Activated B cell treated with CpG ODN at 0.5 μM for 24 hours (primary cell): Measurements from ENCODE around the gene FAM50A. TPM values are rescaled to one million over a fixed set of nuclear protein-coding genes. Genes with fewer than 3 reads are reported as not detected.

Experiments used
- ATAC-seq: fragments of 200-7000 bp; cut with Tn5 transposase; one replicate; pipeline ENCODE4 v1.10.0; 2021; ENCODE audit warnings: low read depth, mild to moderate bottlenecking, moderate library complexity
- CTCF ChIA-PET: fragments of 350-600 bp; sonication (Branson Sonifier 250); formaldehyde crosslinking; loops from one replicate; lab custom pipeline; 2021; ENCODE audit warnings: antibody characterized with exemption; lab: Charles Lee
- POLR2A ChIA-PET: fragments of 350-600 bp; sonication (Branson Sonifier 250); formaldehyde crosslinking; loops from one replicate; lab custom pipeline; 2021; ENCODE audit warnings: antibody characterized with exemption; lab: Charles Lee
- DNase-seq: peaks from one replicate; pipeline ENCODE4 v3.0.0; 2022
- H3K27ac Mint-ChIP-seq: one replicate; pipeline ENCODE4 v1.8.0; 2020; ENCODE audit warnings: mixed read lengths
- H3K27me3 Mint-ChIP-seq: one replicate; pipeline ENCODE4 v1.8.0; 2021; ENCODE audit warnings: mixed read lengths
- H3K36me3 Mint-ChIP-seq: one replicate; pipeline ENCODE4 v1.8.0; 2021; ENCODE audit warnings: low read depth, mixed read lengths
- H3K4me1 Mint-ChIP-seq: one replicate; pipeline ENCODE4 v1.8.0; 2021; ENCODE audit warnings: mixed read lengths
- H3K4me3 Mint-ChIP-seq: one replicate; pipeline ENCODE4 v1.8.0; 2020; ENCODE audit warnings: mild to moderate bottlenecking, mixed read lengths
- H3K9me3 Mint-ChIP-seq: one replicate; pipeline ENCODE4 v1.8.0; 2020; ENCODE audit warnings: mixed read lengths
- intact Hi-C: fragments of 100-400 bp; cut with micrococcal nuclease; formaldehyde crosslinking; loops from one replicate; pipeline ENCODE4 v1.15.1; 2024
- total RNA-seq: library from RNA; stranded (reverse); gene quantifications from 2 replicates; pipeline ENCODE4 v1.2.3, GENCODE V29; 2022
- TF ChIP-seq, protein P1 (sequence below): fragments of 200-600 bp; IDR thresholded peaks from one replicate; pipeline ENCODE4 v1.8.0; 2022; ENCODE audit warnings: antibody characterized with exemption, mild to moderate bottlenecking

Gene FAM50A
- total RNA-seq, 1 donor from 2014 or later, result 52.5 TPM

GRCh38 chrX:154413142-154413541, 30.8 kb upstream of the FAM50A start:
- Mint-ChIP-seq H3K4me3 (peak overlapping the region; percentile 77), H3K9me3 (no peaks in the 10 kb centered on the region), H3K27ac (peak overlapping the region; percentile 79), H3K4me1 (peaks cover 24% of the 10 kb centered on the region), H3K27me3 (no peaks in the 10 kb centered on the region), H3K36me3 (peaks cover 7% of the 10 kb centered on the region)
- no peak for DNase-seq
- ATAC-seq, result no peak
- POLR2A ChIA-PET, result interaction anchor here (2.1 to 7.3 kb wide), 3 partner anchors 15 kb away, joined by 9 to 125 read pairs (median 18); partner anchors contain the start of genes ATP6AP1 and RPL10
- TF ChIP-seq, protein P1, sequence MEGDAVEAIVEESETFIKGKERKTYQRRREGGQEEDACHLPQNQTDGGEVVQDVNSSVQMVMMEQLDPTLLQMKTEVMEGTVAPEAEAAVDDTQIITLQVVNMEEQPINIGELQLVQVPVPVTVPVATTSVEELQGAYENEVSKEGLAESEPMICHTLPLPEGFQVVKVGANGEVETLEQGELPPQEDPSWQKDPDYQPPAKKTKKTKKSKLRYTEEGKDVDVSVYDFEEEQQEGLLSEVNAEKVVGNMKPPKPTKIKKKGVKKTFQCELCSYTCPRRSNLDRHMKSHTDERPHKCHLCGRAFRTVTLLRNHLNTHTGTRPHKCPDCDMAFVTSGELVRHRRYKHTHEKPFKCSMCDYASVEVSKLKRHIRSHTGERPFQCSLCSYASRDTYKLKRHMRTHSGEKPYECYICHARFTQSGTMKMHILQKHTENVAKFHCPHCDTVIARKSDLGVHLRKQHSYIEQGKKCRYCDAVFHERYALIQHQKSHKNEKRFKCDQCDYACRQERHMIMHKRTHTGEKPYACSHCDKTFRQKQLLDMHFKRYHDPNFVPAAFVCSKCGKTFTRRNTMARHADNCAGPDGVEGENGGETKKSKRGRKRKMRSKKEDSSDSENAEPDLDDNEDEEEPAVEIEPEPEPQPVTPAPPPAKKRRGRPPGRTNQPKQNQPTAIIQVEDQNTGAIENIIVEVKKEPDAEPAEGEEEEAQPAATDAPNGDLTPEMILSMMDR, result no peak
- intact Hi-C loops, result no loop called here
- CTCF ChIA-PET, result no interaction called here

- POLR2A ChIA-PET, result no interaction called here
- no peak overlapping the region for H3K27ac Mint-ChIP-seq
- no peaks in the 10 kb centered on the region for H3K27me3 Mint-ChIP-seq
- H3K36me3 Mint-ChIP-seq, result peaks cover 7% of the 10 kb centered on the region
- ATAC-seq (no peak), DNase-seq (no peak)
- no peaks in the 10 kb centered on the region for H3K9me3 Mint-ChIP-seq
- CTCF ChIA-PET, result no interaction called here
- H3K4me3 Mint-ChIP-seq, result no peak overlapping the region
- intact Hi-C loops, result no loop called here
- TF ChIP-seq, protein P1, result no peak
- H3K4me1 Mint-ChIP-seq, result peaks cover 16% of the 10 kb centered on the region
Measured at GRCh38 chrX:154417157-154417556, 26.8 kb upstream of the FAM50A start.

DNA sequence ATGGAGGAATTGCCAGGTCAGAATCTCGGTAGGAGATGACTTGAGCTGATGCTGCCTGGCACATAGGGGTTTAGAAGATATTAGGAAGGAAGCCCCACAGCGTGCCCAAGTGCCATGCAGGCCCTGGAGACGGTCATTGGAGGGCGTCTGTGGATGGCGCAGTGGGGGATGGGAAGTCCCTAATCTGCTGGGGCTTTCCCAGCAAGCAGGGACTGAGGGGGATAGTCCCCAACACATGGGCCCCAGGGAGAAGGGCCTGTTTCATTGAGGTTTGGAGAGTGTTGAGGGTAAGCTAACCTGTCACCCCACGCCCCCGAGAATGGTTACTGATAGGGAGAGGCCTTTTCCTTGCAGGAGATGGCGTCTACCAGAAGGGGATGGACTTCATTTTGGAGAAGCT, 24.8 kb upstream of the FAM50A start:
- H3K27ac Mint-ChIP-seq, result no peak overlapping the region
- peak overlapping the region; percentile 1 for H3K4me3 Mint-ChIP-seq
- peaks cover 10% of the 10 kb centered on the region for H3K4me1 Mint-ChIP-seq
- H3K9me3 Mint-ChIP-seq, result no peaks in the 10 kb centered on the region
- no peaks in the 10 kb centered on the region for H3K27me3 Mint-ChIP-seq
- TF ChIP-seq, protein P1, result no peak
- intact Hi-C loops, result no loop called here
- DNase-seq (no peak), ATAC-seq (peak; percentile 89)
- ChIA-PET POLR2A (interaction anchor here (0.7 to 2.0 kb wide), 7 partner anchors 10 to 59 kb away, joined by 3 to 9 read pairs (median 3); partner anchors contain the start of genes ATP6AP1, DNASE1L1 and RPL10), CTCF (interaction anchor here (1.1 kb wide), 1 partner anchor 10 kb away, joined by 3 read pairs; the partner anchor contains the start of gene ATP6AP1)
- peaks cover 2% of the 10 kb centered on the region for H3K36me3 Mint-ChIP-seq

GRCh38 chrX:154419688-154420401, 24.1 kb upstream of the FAM50A start:
- Mint-ChIP-seq H3K36me3 (peaks cover 2% of the 10 kb centered on the region), H3K27ac (no peak overlapping the region), H3K9me3 (no peaks in the 10 kb centered on the region), H3K4me1 (peaks cover 10% of the 10 kb centered on the region), H3K27me3 (no peaks in the 10 kb centered on the region), H3K4me3 (no peak overlapping the region)
- ChIA-PET CTCF (interaction anchor here (1.1 kb wide), 1 partner anchor 9 kb away, joined by 3 read pairs; the partner anchor contains the start of gene ATP6AP1), POLR2A (interaction anchor here (0.7 to 2.0 kb wide), 6 partner anchors 9 to 58 kb away, joined by 3 to 9 read pairs (median 4); partner anchors contain the start of genes ATP6AP1 and DNASE1L1)
- intact Hi-C loops, result no loop called here
- DNase-seq, result no peak
- no peak for ATAC-seq
- TF ChIP-seq, protein P1, result no peak

DNA sequence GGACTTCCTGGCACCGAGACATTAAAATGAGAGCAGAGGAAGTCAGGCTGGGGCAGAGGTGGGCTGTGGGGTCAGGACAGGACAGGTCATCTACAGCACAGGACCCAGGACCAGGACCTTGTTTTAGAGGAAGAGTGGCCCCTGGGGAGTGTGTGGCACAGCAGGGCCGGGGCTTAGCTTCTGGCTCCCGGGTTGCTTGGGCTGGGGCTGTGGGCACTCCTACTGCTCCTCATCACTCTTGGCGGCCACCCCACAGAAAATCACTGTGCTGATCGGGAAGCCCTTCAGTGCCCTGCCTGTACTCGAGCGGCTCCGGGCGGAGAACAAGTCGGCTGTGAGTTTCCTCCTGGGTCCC, 23.6 kb upstream of the FAM50A start:
- POLR2A ChIA-PET, result interaction anchor here (0.6 to 1.8 kb wide), 3 partner anchors 10 to 96 kb away, joined by 3 to 6 read pairs (median 4); no protein-coding TSS in a partner anchor
- CTCF ChIA-PET, result no interaction called here

More for the DNA sequence above, 23.6 kb upstream of the FAM50A start:
- no peaks in the 10 kb centered on the region for H3K9me3 Mint-ChIP-seq
- peaks cover 8% of the 10 kb centered on the region for H3K4me1 Mint-ChIP-seq
- no peak overlapping the region for H3K4me3 Mint-ChIP-seq
- no peaks in the 10 kb centered on the region for H3K27me3 Mint-ChIP-seq
- TF ChIP-seq, protein P1, result no peak
- ATAC-seq, result no peak
- H3K27ac Mint-ChIP-seq, result no peak overlapping the region
- H3K36me3 Mint-ChIP-seq, result no peaks in the 10 kb centered on the region
- intact Hi-C loops, result no loop called here
- no peak for DNase-seq
